GM19099 (cell line): ENCODE data around the gene AP5Z1.

ENCODE experiments used
- POLR2A ChIP-seq: IDR thresholded peaks from 3 replicates; pipeline ENCODE4 v1.6.1; 2011; ENCODE audit warnings: low read depth; ENCODE audit not compliant: insufficient read length; ENCODE audit errors: extremely low read depth

Gene AP5Z1

GRCh38 chr7:4758791-4759190 is 16.6 kb upstream of the AP5Z1 start:
- TF ChIP-seq POLR2A, result no peak

GRCh38 chr7:4759211-4759610 is 16.2 kb upstream of the AP5Z1 start:
- no peak for TF ChIP-seq POLR2A

GRCh38 chr7:4760952-4761351 is 14.5 kb upstream of the AP5Z1 start:
- TF ChIP-seq POLR2A, result no peak

- no peak for TF ChIP-seq POLR2A
These were observed 13.0 kb upstream of the AP5Z1 start for GRCh38 chr7:4762121-4763055.

- no peak for TF ChIP-seq POLR2A
These were observed 12.2 kb upstream of the AP5Z1 start for GRCh38 chr7:4763091-4763793.

- no peak for TF ChIP-seq POLR2A
These were observed 11.6 kb upstream of the AP5Z1 start for GRCh38 chr7:4763794-4764185.

- TF ChIP-seq POLR2A, result no peak
These were observed 10.9 kb upstream of the AP5Z1 start for GRCh38 chr7:4764402-4765007.

GRCh38 chr7:4765776-4766490 is 9.5 kb upstream of the AP5Z1 start:
- TF ChIP-seq POLR2A, result no peak

GRCh38 chr7:4766666-4767519 is 8.5 kb upstream of the AP5Z1 start:
- TF ChIP-seq POLR2A, result no peak

GRCh38 chr7:4768597-4769569 is 6.5 kb upstream of the AP5Z1 start:
- TF ChIP-seq POLR2A, result no peak

GRCh38 chr7:4769761-4770160 is 5.7 kb upstream of the AP5Z1 start:
- no peak for TF ChIP-seq POLR2A

- TF ChIP-seq POLR2A, result no peak
These were observed 4.5 kb upstream of the AP5Z1 start for GRCh38 chr7:4770886-4771285.

- TF ChIP-seq POLR2A, result no peak
These were observed 3.7 kb upstream of the AP5Z1 start for GRCh38 chr7:4771737-4772136.
